ENCODE measurements around the gene PXDC1. TPM values are rescaled to one million over a fixed set of nuclear protein-coding genes. Genes with fewer than 3 reads are reported as not detected.

Gene PXDC1
- total RNA-seq, 5 donors from 2014 or later (not counting 1 experiment from before 2014, with no cell fraction given), result 0.30 to 1.2 (median 0.41) TPM

- no peaks in the 10 kb centered on the region for H3K9me3 Mint-ChIP-seq
- no peaks in the 10 kb centered on the region for H3K36me3 Mint-ChIP-seq
- DNase-seq (no peak), ATAC-seq (replicated peaks in 1 of 4) (no peak)
- H3K27me3 Mint-ChIP-seq, result peaks cover 0 to 8% of the 10 kb centered on the region in 2 donors
- ChIA-PET POLR2A (no interaction called here), CTCF (no interaction called here)
- H3K4me3 Mint-ChIP-seq, result peak overlapping the region in 1 of 3 donors; percentile 53
- 59% methylated on average over 4 of the region's 5 CpGs for WGBS (ENCODE audit: insufficient coverage)
- Histone ChIP-seq H3K36me3 (ENCODE audit: control insufficient read depth in 2 of 2, extremely low read depth in 1 of 2, insufficient read depth in 1 of 2, low read length in 1 of 2) (no peaks in the 10 kb centered on the region), H3K9me3 (no peaks in the 10 kb centered on the region), H3K4me3 (ENCODE audit: control insufficient read depth in 1 of 2, extremely low read depth in 1 of 2, low read length in 1 of 2) (no peak overlapping the region), H3K27ac (ENCODE audit: low read length) (no peak overlapping the region), H3K27me3 (replicated peaks in 1 of 2; ENCODE audit: control insufficient read depth in 2 of 2, extremely low read depth in 1 of 2, insufficient read depth in 2 of 2, low read length in 1 of 2) (peaks cover 0 to 3% of the 10 kb centered on the region in 2 experiments), H3K4me1 (ENCODE audit: control insufficient read depth in 1 of 2, extremely low read depth in 1 of 2, insufficient read depth in 2 of 2, low read length in 2 of 2) (no peaks in the 10 kb centered on the region)
- H3K4me1 Mint-ChIP-seq, result peaks cover 0 to 3% (median 0%) of the 10 kb centered on the region in 3 donors
- no peak overlapping the region for H3K27ac Mint-ChIP-seq
These were observed 33.1 kb downstream of the PXDC1 start for GRCh38 chr6:3718407-3718806.

GRCh38 chr6:3715285-3715684, 36.2 kb downstream of the PXDC1 start:
- CTCF ChIA-PET, result interaction anchor here (0.6 to 0.9 kb wide), 2 partner anchors 26 to 257 kb away, joined by 3 to 4 read pairs; no protein-coding TSS in a partner anchor
- no CpG with 5 or more reads among the region's 1 CpG for WGBS (ENCODE audit: insufficient coverage)

GRCh38 chr6:3714768-3715167, 36.7 kb downstream of the PXDC1 start:
- no peak for ATAC-seq (replicated peaks in 1 of 4)
- WGBS (ENCODE audit: insufficient coverage), result 86% methylated on average over 1 of the region's 1 CpG
- CTCF ChIA-PET, result interaction anchor here in 1 of 2 donors (0.6 kb wide), 1 partner anchor 256 kb away, joined by 4 read pairs; no protein-coding TSS in a partner anchor

More at GRCh38 chr6:3715285-3715684, 36.2 kb downstream of the PXDC1 start:
- no peaks in the 10 kb centered on the region for H3K36me3 Mint-ChIP-seq
- H3K4me1 ChIP-seq (ENCODE audit: control insufficient read depth in 1 of 2, extremely low read depth in 1 of 2, insufficient read depth in 2 of 2, low read length in 2 of 2), result no peaks in the 10 kb centered on the region
- H3K4me1 Mint-ChIP-seq, result no peaks in the 10 kb centered on the region
- H3K27me3 Mint-ChIP-seq, result peaks cover 0 to 8% of the 10 kb centered on the region in 2 donors
- POLR2A ChIA-PET, result no interaction called here
- no peak overlapping the region for H3K27ac ChIP-seq (ENCODE audit: low read length)
- DNase-seq (no peak), ATAC-seq (replicated peaks in 1 of 4) (no peak)
- no peaks in the 10 kb centered on the region for H3K9me3 ChIP-seq
- no peak overlapping the region for H3K4me3 ChIP-seq (ENCODE audit: control insufficient read depth in 1 of 2, extremely low read depth in 1 of 2, low read length in 1 of 2)
- no peak overlapping the region for H3K27ac Mint-ChIP-seq
- H3K36me3 ChIP-seq (ENCODE audit: control insufficient read depth in 2 of 2, extremely low read depth in 1 of 2, insufficient read depth in 1 of 2, low read length in 1 of 2), result no peaks in the 10 kb centered on the region
- no peaks in the 10 kb centered on the region for H3K9me3 Mint-ChIP-seq
- H3K4me3 Mint-ChIP-seq, result no peak overlapping the region
- peaks cover 0 to 3% of the 10 kb centered on the region in 2 experiments for H3K27me3 ChIP-seq (replicated peaks in 1 of 2; ENCODE audit: control insufficient read depth in 2 of 2, extremely low read depth in 1 of 2, insufficient read depth in 2 of 2, low read length in 1 of 2)

GRCh38 chr6:3714111-3714510, 37.4 kb downstream of the PXDC1 start:
- Mint-ChIP-seq H3K27ac (no peak overlapping the region), H3K4me3 (no peak overlapping the region), H3K27me3 (peaks cover 0 to 8% of the 10 kb centered on the region in 2 donors), H3K4me1 (no peaks in the 10 kb centered on the region), H3K36me3 (no peaks in the 10 kb centered on the region), H3K9me3 (no peaks in the 10 kb centered on the region)
- ChIA-PET POLR2A (no interaction called here), CTCF (no interaction called here)
- DNase-seq, result no peak
- no peaks in the 10 kb centered on the region for H3K9me3 ChIP-seq
- ATAC-seq (replicated peaks in 1 of 4), result no peak
- peaks cover 0 to 3% of the 10 kb centered on the region in 2 experiments for H3K27me3 ChIP-seq (replicated peaks in 1 of 2; ENCODE audit: control insufficient read depth in 2 of 2, extremely low read depth in 1 of 2, insufficient read depth in 2 of 2, low read length in 1 of 2)
- H3K4me1 ChIP-seq (ENCODE audit: control insufficient read depth in 1 of 2, extremely low read depth in 1 of 2, insufficient read depth in 2 of 2, low read length in 2 of 2), result no peaks in the 10 kb centered on the region
- 65% methylated on average over 2 of the region's 4 CpGs for WGBS (ENCODE audit: insufficient coverage)
- no peak overlapping the region for H3K27ac ChIP-seq (ENCODE audit: low read length)
- H3K36me3 ChIP-seq (ENCODE audit: control insufficient read depth in 2 of 2, extremely low read depth in 1 of 2, insufficient read depth in 1 of 2, low read length in 1 of 2), result no peaks in the 10 kb centered on the region
- H3K4me3 ChIP-seq (ENCODE audit: control insufficient read depth in 1 of 2, extremely low read depth in 1 of 2, low read length in 1 of 2), result no peak overlapping the region

More at GRCh38 chr6:3714768-3715167, 36.7 kb downstream of the PXDC1 start:
- Mint-ChIP-seq H3K27me3 (peaks cover 0 to 8% of the 10 kb centered on the region in 2 donors), H3K36me3 (no peaks in the 10 kb centered on the region), H3K4me1 (no peaks in the 10 kb centered on the region), H3K4me3 (no peak overlapping the region), H3K27ac (no peak overlapping the region), H3K9me3 (no peaks in the 10 kb centered on the region)
- Histone ChIP-seq H3K9me3 (no peaks in the 10 kb centered on the region), H3K4me3 (ENCODE audit: control insufficient read depth in 1 of 2, extremely low read depth in 1 of 2, low read length in 1 of 2) (no peak overlapping the region), H3K4me1 (ENCODE audit: control insufficient read depth in 1 of 2, extremely low read depth in 1 of 2, insufficient read depth in 2 of 2, low read length in 2 of 2) (no peaks in the 10 kb centered on the region), H3K36me3 (ENCODE audit: control insufficient read depth in 2 of 2, extremely low read depth in 1 of 2, insufficient read depth in 1 of 2, low read length in 1 of 2) (no peaks in the 10 kb centered on the region), H3K27me3 (replicated peaks in 1 of 2; ENCODE audit: control insufficient read depth in 2 of 2, extremely low read depth in 1 of 2, insufficient read depth in 2 of 2, low read length in 1 of 2) (peaks cover 0 to 3% of the 10 kb centered on the region in 2 experiments), H3K27ac (ENCODE audit: low read length) (no peak overlapping the region)
- POLR2A ChIA-PET, result no interaction called here
- no peak for DNase-seq

- Histone ChIP-seq H3K4me3 (ENCODE audit: control insufficient read depth in 1 of 2, extremely low read depth in 1 of 2, low read length in 1 of 2) (no peak overlapping the region), H3K4me1 (ENCODE audit: control insufficient read depth in 1 of 2, extremely low read depth in 1 of 2, insufficient read depth in 2 of 2, low read length in 2 of 2) (no peaks in the 10 kb centered on the region), H3K27ac (ENCODE audit: low read length) (no peak overlapping the region), H3K9me3 (no peaks in the 10 kb centered on the region), H3K36me3 (ENCODE audit: control insufficient read depth in 2 of 2, extremely low read depth in 1 of 2, insufficient read depth in 1 of 2, low read length in 1 of 2) (no peaks in the 10 kb centered on the region), H3K27me3 (replicated peaks in 1 of 2; ENCODE audit: control insufficient read depth in 2 of 2, extremely low read depth in 1 of 2, insufficient read depth in 2 of 2, low read length in 1 of 2) (peaks cover 0 to 1% of the 10 kb centered on the region in 2 experiments)
- Mint-ChIP-seq H3K4me1 (no peaks in the 10 kb centered on the region), H3K27ac (no peak overlapping the region), H3K4me3 (no peak overlapping the region), H3K27me3 (peaks cover 0 to 5% of the 10 kb centered on the region in 2 donors), H3K9me3 (no peaks in the 10 kb centered on the region), H3K36me3 (no peaks in the 10 kb centered on the region)
- no peak for ATAC-seq (replicated peaks in 1 of 4)
- WGBS (ENCODE audit: insufficient coverage), result 74% methylated on average over 5 of the region's 9 CpGs
- ChIA-PET POLR2A (no interaction called here), CTCF (interaction anchor here in 1 of 2 donors (0.5 kb wide), 1 partner anchor 22 kb away, joined by 3 read pairs; no protein-coding TSS in a partner anchor)
- DNase-seq, result no peak
These were observed 38.5 kb downstream of the PXDC1 start for GRCh38 chr6:3712827-3713665.

- no peaks in the 10 kb centered on the region for H3K9me3 ChIP-seq
- H3K4me3 ChIP-seq (ENCODE audit: control insufficient read depth in 1 of 2, extremely low read depth in 1 of 2, low read length in 1 of 2), result no peak overlapping the region
- DNase-seq (no peak), ATAC-seq (replicated peaks in 1 of 4) (no peak)
- Mint-ChIP-seq H3K27me3 (no peaks in the 10 kb centered on the region), H3K36me3 (no peaks in the 10 kb centered on the region), H3K9me3 (no peaks in the 10 kb centered on the region), H3K27ac (no peak overlapping the region), H3K4me3 (no peak overlapping the region), H3K4me1 (no peaks in the 10 kb centered on the region)
- peaks cover 0 to 5% of the 10 kb centered on the region in 2 experiments for H3K27me3 ChIP-seq (replicated peaks in 1 of 2; ENCODE audit: control insufficient read depth in 2 of 2, extremely low read depth in 1 of 2, insufficient read depth in 2 of 2, low read length in 1 of 2)
- no CpG with 5 or more reads among the region's 6 CpGs for WGBS (ENCODE audit: insufficient coverage)
- CTCF ChIA-PET, result no interaction called here
- H3K4me1 ChIP-seq (ENCODE audit: control insufficient read depth in 1 of 2, extremely low read depth in 1 of 2, insufficient read depth in 2 of 2, low read length in 2 of 2), result no peaks in the 10 kb centered on the region
- POLR2A ChIA-PET, result no interaction called here
- H3K27ac ChIP-seq (ENCODE audit: low read length), result no peak overlapping the region
- no peaks in the 10 kb centered on the region for H3K36me3 ChIP-seq (ENCODE audit: control insufficient read depth in 2 of 2, extremely low read depth in 1 of 2, insufficient read depth in 1 of 2, low read length in 1 of 2)
These were observed 39.7 kb downstream of the PXDC1 start for GRCh38 chr6:3711776-3712175.

Measured in T-cell (primary cell).